ENCODE data around the gene EML1.
A peak's percentile ranks its signal among the peaks of the same experiment; 100 is the strongest.
"Not testable (repeated sequence)": the region's sequence is repeated elsewhere in the genome, so short reads cannot be mapped to it uniquely, and the experiment has no call there.

EML1 gene

GRCh38 chr14:99946652-99947489 is 153.7 kb downstream of the EML1 start:
- H3K9me3 Mint-ChIP-seq, result no peaks in the 10 kb centered on the region
- no peaks in the 10 kb centered on the region for H3K36me3 Mint-ChIP-seq
- DNase-seq (ENCODE audit: low spot score in 2 of 2) (peak; percentile 21 to 66), ATAC-seq (ENCODE audit: low read depth) (peak; percentile 79)
- peaks cover 6% of the 10 kb centered on the region for H3K4me1 Mint-ChIP-seq
- no peak overlapping the region for H3K27ac Mint-ChIP-seq
- peak overlapping the region; percentile 56 for H3K4me3 Mint-ChIP-seq
- peaks cover 15% of the 10 kb centered on the region for H3K27me3 Mint-ChIP-seq

GRCh38 chr14:99947695-99948094 is 154.5 kb downstream of the EML1 start:
- DNase-seq (ENCODE audit: low spot score in 2 of 2), result no peak
- H3K4me3 Mint-ChIP-seq, result no peak overlapping the region
- H3K4me1 Mint-ChIP-seq, result peaks cover 6% of the 10 kb centered on the region
- ATAC-seq (ENCODE audit: low read depth), result no peak
- no peak overlapping the region for H3K27ac Mint-ChIP-seq
- H3K36me3 Mint-ChIP-seq, result no peaks in the 10 kb centered on the region
- peaks cover under 1% of the 10 kb centered on the region for H3K9me3 Mint-ChIP-seq
- H3K27me3 Mint-ChIP-seq, result peaks cover 13% of the 10 kb centered on the region

GRCh38 chr14:99949011-99949732 is 156.0 kb downstream of the EML1 start:
- H3K9me3 Mint-ChIP-seq; H3K27ac Mint-ChIP-seq; ATAC-seq (ENCODE audit: low read depth); H3K36me3 Mint-ChIP-seq; H3K27me3 Mint-ChIP-seq; DNase-seq (ENCODE audit: low spot score in 2 of 2); H3K4me1 Mint-ChIP-seq; H3K4me3 Mint-ChIP-seq: not testable (repeated sequence)

- H3K27me3 Mint-ChIP-seq, result peaks cover 2% of the 10 kb centered on the region
- no peaks in the 10 kb centered on the region for H3K36me3 Mint-ChIP-seq
- H3K27ac Mint-ChIP-seq, result no peak overlapping the region
- no peak for DNase-seq (ENCODE audit: low spot score in 2 of 2)
- peaks cover 2% of the 10 kb centered on the region for H3K9me3 Mint-ChIP-seq
- no peak overlapping the region for H3K4me3 Mint-ChIP-seq
- peaks cover 6% of the 10 kb centered on the region for H3K4me1 Mint-ChIP-seq
- ATAC-seq (ENCODE audit: low read depth), result no peak
Observed at GRCh38 chr14:99950181-99950580, 157.0 kb downstream of the EML1 start.

GRCh38 chr14:99951085-99951484 is 157.9 kb downstream of the EML1 start:
- Mint-ChIP-seq H3K9me3 (peaks cover 2% of the 10 kb centered on the region), H3K36me3 (no peaks in the 10 kb centered on the region), H3K27ac (no peak overlapping the region), H3K4me3 (no peak overlapping the region), H3K4me1 (peaks cover 6% of the 10 kb centered on the region), H3K27me3 (peaks cover 2% of the 10 kb centered on the region)
- ATAC-seq (ENCODE audit: low read depth) (no peak), DNase-seq (ENCODE audit: low spot score in 2 of 2) (no peak)

GRCh38 chr14:99952039-99952438 is 158.8 kb downstream of the EML1 start:
- H3K36me3 Mint-ChIP-seq, result no peaks in the 10 kb centered on the region
- ATAC-seq (ENCODE audit: low read depth), result no peak
- peaks cover 2% of the 10 kb centered on the region for H3K9me3 Mint-ChIP-seq
- H3K27ac Mint-ChIP-seq, result no peak overlapping the region
- H3K4me3 Mint-ChIP-seq, result no peak overlapping the region
- DNase-seq (ENCODE audit: low spot score in 2 of 2), result no peak
- no peaks in the 10 kb centered on the region for H3K27me3 Mint-ChIP-seq
- H3K4me1 Mint-ChIP-seq, result no peaks in the 10 kb centered on the region

GRCh38 chr14:99952453-99952852 is 159.2 kb downstream of the EML1 start:
- DNase-seq (ENCODE audit: low spot score in 2 of 2) (no peak), ATAC-seq (ENCODE audit: low read depth) (no peak)
- no peaks in the 10 kb centered on the region for H3K27me3 Mint-ChIP-seq
- no peak overlapping the region for H3K4me3 Mint-ChIP-seq
- H3K27ac Mint-ChIP-seq, result no peak overlapping the region
- no peaks in the 10 kb centered on the region for H3K36me3 Mint-ChIP-seq
- H3K4me1 Mint-ChIP-seq, result no peaks in the 10 kb centered on the region
- H3K9me3 Mint-ChIP-seq, result peaks cover 2% of the 10 kb centered on the region

GRCh38 chr14:99955826-99956455 is 162.7 kb downstream of the EML1 start:
- no peak overlapping the region for H3K4me3 Mint-ChIP-seq
- peaks cover 6% of the 10 kb centered on the region for H3K27me3 Mint-ChIP-seq
- no peak overlapping the region for H3K27ac Mint-ChIP-seq
- no peak for DNase-seq (ENCODE audit: low spot score in 2 of 2)
- no peaks in the 10 kb centered on the region for H3K36me3 Mint-ChIP-seq
- ATAC-seq (ENCODE audit: low read depth), result no peak
- H3K4me1 Mint-ChIP-seq, result no peaks in the 10 kb centered on the region
- peaks cover 2% of the 10 kb centered on the region for H3K9me3 Mint-ChIP-seq

- DNase-seq (ENCODE audit: low spot score in 2 of 2) (no peak), ATAC-seq (ENCODE audit: low read depth) (no peak)
- Mint-ChIP-seq H3K4me1 (no peaks in the 10 kb centered on the region), H3K27me3 (peaks cover 6% of the 10 kb centered on the region), H3K36me3 (no peaks in the 10 kb centered on the region), H3K4me3 (no peak overlapping the region), H3K27ac (no peak overlapping the region), H3K9me3 (no peaks in the 10 kb centered on the region)
Observed at GRCh38 chr14:99958380-99958779, 165.2 kb downstream of the EML1 start.

- H3K27ac Mint-ChIP-seq, result no peak overlapping the region
- no peaks in the 10 kb centered on the region for H3K36me3 Mint-ChIP-seq
- DNase-seq (ENCODE audit: low spot score in 2 of 2), result no peak
- H3K4me3 Mint-ChIP-seq, result no peak overlapping the region
- H3K9me3 Mint-ChIP-seq, result no peaks in the 10 kb centered on the region
- no peaks in the 10 kb centered on the region for H3K4me1 Mint-ChIP-seq
- H3K27me3 Mint-ChIP-seq, result peaks cover 6% of the 10 kb centered on the region
- no peak for ATAC-seq (ENCODE audit: low read depth)
Observed at GRCh38 chr14:99961826-99962518, 168.8 kb downstream of the EML1 start.

- H3K27ac Mint-ChIP-seq, result no peak overlapping the region
Observed at GRCh38 chr14:99964979-99965378, 171.8 kb downstream of the EML1 start.

GRCh38 chr14:99966037-99966835 is 173.0 kb downstream of the EML1 start:
- DNase-seq (ENCODE audit: low spot score in 2 of 2) (no peak), ATAC-seq (ENCODE audit: low read depth) (no peak)
- Mint-ChIP-seq H3K27ac (no peak overlapping the region), H3K36me3 (no peaks in the 10 kb centered on the region), H3K27me3 (peaks cover 16% of the 10 kb centered on the region), H3K4me1 (no peaks in the 10 kb centered on the region), H3K4me3 (no peak overlapping the region), H3K9me3 (no peaks in the 10 kb centered on the region)

More at GRCh38 chr14:99964979-99965378, 171.8 kb downstream of the EML1 start:
- no peak for ATAC-seq (ENCODE audit: low read depth)
- Mint-ChIP-seq H3K4me3 (no peak overlapping the region), H3K27me3 (peaks cover 16% of the 10 kb centered on the region), H3K4me1 (no peaks in the 10 kb centered on the region), H3K9me3 (no peaks in the 10 kb centered on the region), H3K36me3 (no peaks in the 10 kb centered on the region)
- no peak for DNase-seq (ENCODE audit: low spot score in 2 of 2)

GRCh38 chr14:99966912-99967311 is 173.7 kb downstream of the EML1 start:
- no peak for ATAC-seq (ENCODE audit: low read depth)
- Mint-ChIP-seq H3K27me3 (peaks cover 16% of the 10 kb centered on the region), H3K27ac (no peak overlapping the region), H3K4me1 (no peaks in the 10 kb centered on the region), H3K9me3 (no peaks in the 10 kb centered on the region), H3K36me3 (no peaks in the 10 kb centered on the region), H3K4me3 (no peak overlapping the region)
- DNase-seq (ENCODE audit: low spot score in 2 of 2), result no peak

Measured in memory B cell (primary cell).